Calu3 (cell line): ENCODE results near the gene BNIP1. TPM values are rescaled to one million over a fixed set of nuclear protein-coding genes. Genes with fewer than 3 reads are reported as not detected.

Source experiments
- Bru-seq: library from RNA; stranded (reverse); fragments of 400-500 nt; gene quantifications from one replicate; lab custom pipeline; 2021; lab: Mats Ljungman, UMichigan
- BruChase-seq, 2 experiments: library from RNA; stranded (reverse); fragments of 400-500 nt; gene quantifications; one replicate each; lab custom pipeline; 2021; lab: Mats Ljungman, UMichigan
- BruUV-seq: library from RNA; stranded (reverse); fragments of 400-500 nt; replicated peaks from 2 replicates; lab custom pipeline; 2021; lab: Mats Ljungman, UMichigan
- CTCF ChIA-PET: fragments of 300-600 bp; sonication (Branson Sonifier 250); formaldehyde crosslinking; loops from one replicate; lab custom pipeline; 2022; ENCODE audit warnings: antibody characterized with exemption; lab: Charles Lee
- DNase-seq: peaks from one replicate; pipeline ENCODE4 v3.0.0; 2022
- H3K27ac Mint-ChIP-seq: one replicate; pipeline ENCODE4 v1.8.0; 2022; ENCODE audit warnings: mixed read lengths; ENCODE audit not compliant: unreplicated experiment
- H3K27me3 Mint-ChIP-seq: one replicate; pipeline ENCODE4 v1.8.0; 2022; ENCODE audit warnings: mixed read lengths; ENCODE audit not compliant: unreplicated experiment
- H3K36me3 Mint-ChIP-seq: one replicate; pipeline ENCODE4 v1.8.0; 2022; ENCODE audit warnings: mild to moderate bottlenecking, moderate library complexity, mixed read lengths; ENCODE audit not compliant: insufficient read depth, unreplicated experiment
- H3K4me1 Mint-ChIP-seq: one replicate; pipeline ENCODE4 v1.8.0; 2022; ENCODE audit warnings: mild to moderate bottlenecking, low read depth, mixed read lengths; ENCODE audit not compliant: unreplicated experiment
- H3K4me3 Mint-ChIP-seq: one replicate; pipeline ENCODE4 v1.8.0; 2022; ENCODE audit warnings: mild to moderate bottlenecking, low read depth, moderate library complexity, mixed read lengths; ENCODE audit not compliant: unreplicated experiment
- H3K9me3 Mint-ChIP-seq: one replicate; pipeline ENCODE4 v1.8.0; 2022; ENCODE audit warnings: low read depth, mixed read lengths; ENCODE audit not compliant: unreplicated experiment
- intact Hi-C: fragments of 100-400 bp; cut with micrococcal nuclease; formaldehyde crosslinking; loops from one replicate; pipeline ENCODE4 v1.10.0; 2022; ENCODE audit not compliant: unreplicated experiment
- long read RNA-seq: library from polyadenylated mRNA; stranded (forward); transcript quantifications from one replicate; pipeline ENCODE4 v2.0.0, GENCODE V29; 2022
- total RNA-seq: library from RNA; stranded (reverse); gene quantifications from 2 replicates; pipeline ENCODE4 v1.2.3, GENCODE V29; 2022
- TF ChIP-seq, protein P1 (sequence below): fragments of 200-600 bp; IDR thresholded peaks from one replicate; pipeline ENCODE4 v1.8.0; 2022; ENCODE audit warnings: antibody characterized with exemption; ENCODE audit not compliant: unreplicated experiment

The BNIP1 gene, protein sequence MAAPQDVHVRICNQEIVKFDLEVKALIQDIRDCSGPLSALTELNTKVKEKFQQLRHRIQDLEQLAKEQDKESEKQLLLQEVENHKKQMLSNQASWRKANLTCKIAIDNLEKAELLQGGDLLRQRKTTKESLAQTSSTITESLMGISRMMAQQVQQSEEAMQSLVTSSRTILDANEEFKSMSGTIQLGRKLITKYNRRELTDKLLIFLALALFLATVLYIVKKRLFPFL
- 13.4 and 13.6 TPM in 2 replicates for total RNA-seq
- Bru-seq, nascent RNA: percentile 71 among the genes with signal in this experiment
- percentile 52 among the genes with signal in this experiment for BruChase-seq, experiment 1, labeled RNA remaining after a 6-hour chase
- BruChase-seq, experiment 2, labeled RNA remaining after a 2-hour chase: percentile 60 among the genes with signal in this experiment
- long read RNA-seq, transcript BNIP1-202 (6 exons, 1,184 nt): major isoform, 19 of 105 reads
- long read RNA-seq, partial matches to known transcripts: 0 of 105 reads
- long read RNA-seq, other reads (novel, unspliced or antisense): 84 of 105 reads

DNA sequence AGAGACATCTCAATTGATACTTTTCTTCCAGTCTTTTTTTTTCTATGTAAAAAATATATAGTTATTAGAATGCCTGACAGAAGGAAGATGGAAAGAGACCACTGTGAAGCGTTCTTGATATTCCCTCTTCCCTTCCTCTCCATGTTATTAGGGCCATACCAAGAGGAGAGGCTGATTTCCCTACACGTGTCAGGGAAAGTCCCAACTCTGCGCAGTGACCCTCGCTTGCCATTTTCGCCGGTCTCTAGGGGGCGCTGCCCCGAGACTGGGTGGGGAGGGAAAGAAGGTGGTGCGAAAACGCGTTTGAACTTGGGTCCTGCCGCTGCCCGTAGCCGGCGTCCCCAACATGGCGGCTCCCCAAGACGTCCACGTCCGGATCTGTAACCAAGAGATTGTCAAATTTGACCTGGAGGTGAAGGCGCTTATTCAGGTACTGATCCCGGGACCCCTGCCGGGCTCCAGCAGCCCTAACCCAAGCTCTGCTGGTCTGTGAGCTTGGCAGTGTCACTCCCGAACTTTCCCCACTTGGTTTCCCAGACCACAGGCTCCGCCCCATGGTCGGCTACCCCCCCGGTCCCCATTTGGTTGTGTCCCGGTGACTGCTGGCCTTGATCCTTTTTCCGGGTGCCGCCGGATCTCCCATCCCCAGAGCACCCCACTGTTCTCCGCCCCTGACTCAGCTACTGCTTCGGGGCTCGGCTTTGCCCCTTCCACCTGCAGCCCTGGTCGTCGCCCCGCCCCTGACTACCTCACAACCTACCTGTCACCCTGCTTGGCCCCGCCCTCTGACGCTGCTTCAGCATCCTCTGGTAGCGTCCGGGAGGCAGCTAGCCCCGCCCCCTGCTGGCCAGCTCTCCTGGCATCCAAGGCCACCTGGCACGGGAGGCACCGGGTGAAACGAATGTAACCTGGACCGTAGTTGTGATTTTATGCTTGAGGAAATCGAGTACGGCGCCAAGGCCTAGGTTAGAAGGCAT is at the start of gene BNIP1:
Gene BNIP1 (plus strand): TSS at position 332 of the 977 bp plus-strand sequence. CDS start 15 bp downstream, at position 347.
- CTCF ChIA-PET: interaction anchor here (0.6 to 1.4 kb wide), 7 partner anchors 61 to 438 kb away, joined by 3 to 17 read pairs (median 3); partner anchors contain the start of gene ATP6V0E1
- H3K4me3 Mint-ChIP-seq: peak within 1 kb of the TSS; percentile 100
- H3K27ac Mint-ChIP-seq: peak within 1 kb of the TSS; percentile 99
- peaks cover 4% of the 10 kb centered on the region for H3K9me3 Mint-ChIP-seq
- peaks cover 28% of the 10 kb centered on the region for H3K36me3 Mint-ChIP-seq
- TSS peak; percentile 85 for BruUV-seq
- intact Hi-C loops: loop anchor here (1.0 to 5.0 kb wide), 3 partner anchors 87 to 437 kb away; no protein-coding TSS in a partner anchor
- H3K27me3 Mint-ChIP-seq: no peaks in the 10 kb centered on the region
- H3K4me1 Mint-ChIP-seq: peaks cover 11% of the 10 kb centered on the region
- TF ChIP-seq, protein P1, sequence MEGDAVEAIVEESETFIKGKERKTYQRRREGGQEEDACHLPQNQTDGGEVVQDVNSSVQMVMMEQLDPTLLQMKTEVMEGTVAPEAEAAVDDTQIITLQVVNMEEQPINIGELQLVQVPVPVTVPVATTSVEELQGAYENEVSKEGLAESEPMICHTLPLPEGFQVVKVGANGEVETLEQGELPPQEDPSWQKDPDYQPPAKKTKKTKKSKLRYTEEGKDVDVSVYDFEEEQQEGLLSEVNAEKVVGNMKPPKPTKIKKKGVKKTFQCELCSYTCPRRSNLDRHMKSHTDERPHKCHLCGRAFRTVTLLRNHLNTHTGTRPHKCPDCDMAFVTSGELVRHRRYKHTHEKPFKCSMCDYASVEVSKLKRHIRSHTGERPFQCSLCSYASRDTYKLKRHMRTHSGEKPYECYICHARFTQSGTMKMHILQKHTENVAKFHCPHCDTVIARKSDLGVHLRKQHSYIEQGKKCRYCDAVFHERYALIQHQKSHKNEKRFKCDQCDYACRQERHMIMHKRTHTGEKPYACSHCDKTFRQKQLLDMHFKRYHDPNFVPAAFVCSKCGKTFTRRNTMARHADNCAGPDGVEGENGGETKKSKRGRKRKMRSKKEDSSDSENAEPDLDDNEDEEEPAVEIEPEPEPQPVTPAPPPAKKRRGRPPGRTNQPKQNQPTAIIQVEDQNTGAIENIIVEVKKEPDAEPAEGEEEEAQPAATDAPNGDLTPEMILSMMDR: peak; percentile 95
- peak; percentile 100 for DNase-seq

DNA sequence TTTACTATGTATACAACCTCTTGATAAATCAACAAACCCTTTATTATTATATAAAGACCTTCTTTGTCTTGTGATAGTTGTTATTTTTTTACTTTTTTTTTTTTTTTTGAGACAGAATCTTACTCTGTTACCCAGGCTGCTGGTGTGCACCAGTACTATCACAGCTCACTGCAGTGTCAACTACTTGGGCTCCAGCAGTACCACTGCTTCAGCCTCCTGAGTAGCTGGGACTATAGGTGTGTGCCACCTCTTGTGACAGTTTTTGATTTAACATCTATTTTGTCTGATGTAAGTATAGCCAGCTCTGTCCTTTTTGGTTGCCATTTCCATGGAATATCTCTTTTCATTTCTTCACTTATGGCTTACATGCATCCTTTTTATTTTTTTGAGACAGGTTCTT is 45.5 kb upstream of the BNIP1 start:
- Mint-ChIP-seq H3K27me3 (no peaks in the 10 kb centered on the region), H3K9me3 (peaks cover 7% of the 10 kb centered on the region), H3K27ac (no peak overlapping the region), H3K4me1 (peaks cover 10% of the 10 kb centered on the region), H3K36me3 (peaks cover 5% of the 10 kb centered on the region), H3K4me3 (no peak overlapping the region)
- DNase-seq: no peak
- TF ChIP-seq, protein P1: no peak
- intact Hi-C loops: no loop called here
- BruUV-seq: no TSS peak
- CTCF ChIA-PET: interaction anchor here (0.7 kb wide), 1 partner anchor 414 kb away, joined by 4 read pairs; no protein-coding TSS in a partner anchor

DNA sequence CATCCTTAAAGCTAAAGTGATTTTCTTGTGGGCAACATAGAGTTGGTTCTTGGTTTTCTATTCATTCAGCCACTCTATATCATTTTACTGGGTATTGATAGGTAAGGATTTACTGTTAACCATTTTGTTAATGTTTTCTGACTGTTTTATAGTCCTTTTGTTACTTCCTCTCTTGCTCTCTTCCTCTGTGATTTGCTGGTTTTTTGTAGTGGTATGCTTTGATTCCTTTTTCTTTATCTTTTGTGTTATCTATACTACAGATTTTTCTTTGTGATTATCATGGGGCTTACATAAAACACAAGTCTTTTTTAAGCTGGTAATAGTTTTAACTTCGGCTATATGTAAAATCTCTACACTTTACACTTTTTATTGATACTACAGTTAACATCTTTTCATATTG is 44.9 kb upstream of the BNIP1 start:
- Mint-ChIP-seq H3K9me3 (peaks cover 5% of the 10 kb centered on the region), H3K4me1 (peaks cover 3% of the 10 kb centered on the region), H3K27me3 (no peaks in the 10 kb centered on the region), H3K27ac (no peak overlapping the region), H3K4me3 (no peak overlapping the region), H3K36me3 (no peaks in the 10 kb centered on the region)
- BruUV-seq: no TSS peak
- intact Hi-C loops: no loop called here
- TF ChIP-seq, protein P1: no peak
- CTCF ChIA-PET: interaction anchor here (0.7 kb wide), 1 partner anchor 1553 kb away, joined by 3 read pairs; no protein-coding TSS in a partner anchor
- no peak for DNase-seq

DNA sequence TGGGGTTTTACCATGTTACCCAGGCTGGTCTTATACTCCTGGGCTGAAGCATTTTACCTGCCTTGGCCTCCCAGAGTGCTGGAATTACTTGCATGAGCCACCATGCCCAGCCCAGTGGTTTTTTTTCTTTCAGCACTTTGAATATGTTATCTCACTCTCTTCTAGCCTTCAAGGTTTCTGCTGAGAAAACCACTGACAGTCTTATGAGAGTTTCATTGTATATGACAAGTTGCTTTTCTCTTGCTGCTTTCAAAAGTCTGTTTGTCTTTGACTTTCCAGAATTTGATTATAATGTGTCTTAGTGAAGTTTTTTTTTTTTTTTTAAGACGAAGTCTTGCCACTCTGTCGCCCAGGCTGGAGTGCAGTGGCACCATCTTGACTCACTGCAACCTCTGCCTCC is 43.1 kb upstream of the BNIP1 start:
- TF ChIP-seq, protein P1: no peak
- no peak for DNase-seq
- Mint-ChIP-seq H3K4me3 (no peak overlapping the region), H3K4me1 (no peaks in the 10 kb centered on the region), H3K36me3 (no peaks in the 10 kb centered on the region), H3K27ac (no peak overlapping the region), H3K9me3 (peaks cover 5% of the 10 kb centered on the region), H3K27me3 (no peaks in the 10 kb centered on the region)
- BruUV-seq: no TSS peak
- intact Hi-C loops: no loop called here
- CTCF ChIA-PET: interaction anchor here (0.6 kb wide), 2 partner anchors 31 to 834 kb away, joined by 3 to 5 read pairs; no protein-coding TSS in a partner anchor
